ENCODE measurements around the gene GBA3. TPM values are rescaled to one million over a fixed set of nuclear protein-coding genes. Genes with fewer than 3 reads are reported as not detected.

The GBA3 gene
- polyA plus RNA-seq, 3 donors, result 13.9 to 20.2 (median 17.3) TPM

DNA sequence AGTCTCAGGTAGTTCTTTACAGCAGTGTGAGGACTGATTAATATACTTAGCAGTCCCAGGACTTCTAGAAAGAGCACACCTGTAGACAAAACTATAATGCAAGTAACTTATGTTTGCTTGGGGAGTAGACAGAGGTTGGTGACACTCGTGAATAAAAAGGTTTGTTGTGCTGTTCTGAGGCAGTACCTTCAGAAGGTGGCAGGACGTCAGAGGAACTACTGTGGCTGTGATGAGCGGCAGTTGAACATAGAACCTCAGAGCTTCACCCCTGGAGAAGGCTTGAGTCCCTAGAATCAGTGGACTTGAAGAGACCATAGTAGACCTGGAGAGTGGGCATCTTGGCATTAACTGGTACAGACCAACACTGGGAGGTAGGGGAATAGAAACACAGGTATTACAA is 3.3 kb upstream of the GBA3 start:
- no peak for DNase-seq (ENCODE audit: low read depth in 3 of 3, low spot score in 2 of 3)

DNA sequence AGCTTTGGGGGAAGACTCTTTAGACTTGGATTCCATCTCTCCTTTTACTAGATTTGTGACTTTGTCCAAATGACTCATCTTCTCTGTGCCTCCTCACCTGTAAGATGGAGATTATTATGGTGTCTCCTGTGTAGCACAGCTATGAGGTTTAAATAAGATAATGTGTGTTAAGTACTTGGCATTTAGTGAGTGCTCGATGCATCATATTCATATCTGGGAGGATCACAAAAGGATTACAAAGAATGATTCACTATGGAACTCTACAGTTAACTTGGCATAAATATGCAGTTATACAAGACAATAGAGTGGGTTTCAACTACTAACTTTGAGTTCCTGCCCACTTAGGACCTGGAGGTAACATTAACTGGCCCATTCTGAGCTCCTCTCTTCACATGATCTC is 2.3 kb downstream of the GBA3 start:
- DNase-seq (ENCODE audit: low read depth in 3 of 3, low spot score in 2 of 3), result no peak

DNA sequence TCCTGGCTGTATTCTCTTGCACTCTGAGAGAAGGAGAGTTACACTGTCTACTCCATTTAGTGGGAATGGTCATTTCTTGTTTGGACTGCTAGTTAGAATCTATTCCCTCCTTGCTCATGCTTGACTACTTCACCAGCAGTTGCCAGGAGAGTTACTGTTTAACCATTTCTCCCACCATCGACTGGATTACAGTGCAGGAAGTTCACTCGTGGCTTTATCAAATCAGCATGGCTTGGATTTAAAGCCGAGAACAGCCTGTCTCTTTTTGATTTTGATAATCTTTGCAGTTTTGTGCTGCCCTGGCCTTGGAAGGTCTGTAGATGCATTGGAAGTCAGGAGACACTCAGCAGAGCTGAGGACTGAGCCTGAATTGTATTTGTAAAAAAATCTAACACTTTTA is 3.2 kb downstream of the GBA3 start:
- DNase-seq (ENCODE audit: low read depth in 3 of 3, low spot score in 2 of 3), result peak in 1 of 3 donors; percentile 18

DNA sequence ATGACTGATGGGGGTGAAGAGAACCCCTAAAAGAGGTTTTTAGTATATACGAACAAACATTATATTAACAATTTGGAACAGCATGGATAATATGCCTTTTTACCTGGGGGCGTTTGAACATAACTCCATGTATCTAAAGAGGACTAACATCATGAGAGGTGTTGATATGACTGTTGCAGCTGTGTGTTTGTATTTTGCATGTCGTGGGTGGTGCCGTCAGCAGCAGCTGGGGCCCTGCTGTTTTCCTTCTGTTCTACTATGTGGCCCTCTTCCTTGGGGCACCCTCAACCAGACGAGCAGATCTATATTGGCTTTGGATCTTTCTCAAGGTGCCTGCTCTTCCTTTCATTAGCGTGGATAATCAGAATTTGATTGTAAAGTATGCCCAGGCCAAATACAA is 11.2 kb downstream of the GBA3 start:
- no peak for DNase-seq (ENCODE audit: low read depth in 3 of 3, low spot score in 2 of 3)

DNA sequence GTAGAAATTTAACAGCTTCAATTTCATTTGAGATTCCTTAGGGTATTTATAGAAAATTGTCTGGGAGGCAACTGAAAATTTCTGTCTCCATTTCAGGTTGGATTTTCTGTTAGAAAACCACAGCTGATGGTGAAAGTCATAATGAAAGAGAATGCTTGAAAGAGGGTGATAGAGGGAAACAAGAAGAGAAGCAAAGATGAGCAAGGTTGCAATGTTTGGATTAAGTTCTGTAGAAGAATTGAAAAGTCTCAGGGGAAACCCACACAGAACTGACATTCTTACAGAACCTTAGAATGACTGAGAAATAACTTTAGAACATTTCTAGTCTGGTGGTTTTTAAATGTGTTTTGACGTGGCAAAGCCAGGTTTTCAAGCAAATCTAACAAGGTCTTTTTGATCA is 14.7 kb downstream of the GBA3 start:
- no peak for DNase-seq (ENCODE audit: low read depth in 3 of 3, low spot score in 2 of 3)

DNA sequence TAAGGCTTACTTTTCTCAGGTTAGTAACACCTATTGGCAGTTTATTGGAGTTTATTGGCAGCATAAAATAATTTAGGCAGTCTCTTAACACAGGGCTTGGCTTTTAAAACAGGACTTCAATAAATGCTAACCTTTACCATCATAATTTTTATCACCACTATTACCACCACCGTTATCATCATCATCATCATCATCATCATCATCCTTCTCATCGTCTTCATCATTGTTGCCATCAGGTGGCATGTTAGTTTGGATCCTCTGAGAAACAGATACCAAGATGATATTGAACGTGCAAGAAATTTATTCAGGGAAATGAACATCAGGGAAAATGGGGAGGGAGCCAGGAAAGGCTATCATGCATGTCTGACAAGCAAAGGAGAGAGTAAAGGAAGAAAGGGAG is 16.2 kb downstream of the GBA3 start:
- DNase-seq (ENCODE audit: low read depth in 3 of 3, low spot score in 2 of 3), result no peak

DNA sequence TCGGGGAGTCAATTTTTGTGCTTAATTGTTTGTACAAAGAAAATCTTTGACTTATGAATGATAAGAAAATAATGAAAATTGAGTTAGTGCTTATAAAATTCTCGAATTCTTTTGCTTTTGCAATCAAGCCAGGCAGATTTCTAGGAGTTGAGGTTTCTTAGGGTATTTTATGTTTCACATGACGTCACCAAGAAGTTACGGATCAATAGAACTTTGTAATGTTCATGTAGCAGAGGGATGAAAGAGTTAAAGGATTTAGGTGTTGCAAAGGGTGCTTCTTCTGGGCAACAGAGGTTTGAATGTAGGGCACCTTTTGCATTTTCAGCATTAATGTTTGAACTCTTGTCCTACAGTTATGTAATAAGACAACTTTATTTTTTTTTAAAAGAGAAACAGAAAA is 19.4 kb downstream of the GBA3 start:
- no peak for DNase-seq (ENCODE audit: low read depth in 3 of 3, low spot score in 2 of 3)

DNA sequence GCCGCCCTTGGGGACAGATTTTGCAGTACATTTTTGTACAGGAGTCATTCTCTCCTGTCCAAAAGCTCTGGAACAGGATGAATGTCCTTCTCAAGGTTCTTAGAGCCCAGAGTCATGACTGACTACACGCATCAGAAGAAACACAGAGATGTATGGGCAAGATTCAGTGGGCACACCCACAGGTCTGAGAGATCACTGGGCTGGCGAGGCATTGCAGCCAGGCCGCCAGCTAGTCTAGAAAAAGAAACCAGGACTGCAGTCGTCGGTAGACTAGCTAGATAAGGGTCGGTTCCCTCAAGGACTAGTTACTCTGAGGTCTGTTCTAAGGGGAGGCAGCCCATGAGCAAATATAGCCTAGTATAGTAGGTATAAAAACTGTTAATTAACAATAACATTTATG is 19.8 kb downstream of the GBA3 start:
- no peak for DNase-seq (ENCODE audit: low read depth in 3 of 3, low spot score in 2 of 3)

DNA sequence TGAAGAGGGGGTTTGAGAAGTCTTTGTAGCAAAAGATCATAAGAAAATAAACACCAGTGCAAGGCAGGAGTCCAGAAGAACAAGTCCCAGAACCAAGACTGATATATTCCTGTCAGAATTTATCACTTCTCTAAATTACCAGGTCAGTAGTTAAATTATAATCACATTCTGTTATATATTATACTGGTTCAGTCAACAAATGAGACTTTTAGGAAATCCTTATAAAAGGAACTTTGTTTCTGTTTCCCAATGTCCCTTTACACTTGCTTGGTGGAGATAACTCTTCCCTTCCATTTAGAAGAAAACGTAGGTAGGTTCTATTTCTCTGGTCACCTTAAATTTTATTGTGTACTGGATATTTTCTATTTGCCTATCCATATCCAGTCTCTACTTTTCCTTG is 21.1 kb downstream of the GBA3 start:
- no peak for DNase-seq (ENCODE audit: low read depth in 3 of 3, low spot score in 2 of 3)

DNA sequence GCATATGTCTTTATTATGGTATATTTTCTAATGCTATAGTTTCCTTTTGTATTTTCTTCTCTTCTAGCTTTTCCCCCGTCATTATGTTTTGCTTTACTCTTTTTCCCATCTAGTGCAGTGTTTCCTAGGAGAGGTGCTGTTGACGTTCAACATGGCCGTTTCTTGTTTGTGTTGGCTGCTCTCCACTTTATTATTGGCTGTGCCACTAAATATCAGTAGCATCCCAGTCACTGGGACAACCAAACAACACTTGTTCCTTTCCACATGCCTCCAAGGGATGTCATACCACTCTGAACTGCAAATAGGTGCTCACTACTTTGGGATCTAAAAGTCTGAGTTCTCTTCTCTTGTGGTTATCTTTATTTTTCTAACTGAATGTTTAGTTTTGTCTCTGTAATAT is 26.5 kb downstream of the GBA3 start:
- DNase-seq (ENCODE audit: low read depth in 3 of 3, low spot score in 2 of 3), result no peak

DNA sequence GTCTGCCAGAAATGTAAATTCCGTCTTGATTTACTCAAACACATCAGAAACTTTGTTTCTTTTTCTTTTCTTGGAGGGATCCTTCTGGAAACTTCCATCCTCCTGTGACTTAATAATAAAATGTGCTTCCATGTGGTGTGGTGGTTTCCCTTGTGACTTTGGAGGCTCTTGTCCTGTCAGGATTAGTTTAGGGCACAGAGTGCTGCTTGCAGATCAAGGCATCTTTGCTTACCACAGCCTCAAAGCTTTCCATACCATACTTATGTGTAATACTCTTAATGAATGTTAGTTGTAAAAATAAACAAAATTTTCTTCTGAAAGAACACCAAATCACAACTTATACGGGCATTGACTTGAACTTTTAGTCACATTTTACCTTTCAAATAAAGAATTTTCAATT is 27.4 kb downstream of the GBA3 start:
- no peak for DNase-seq (ENCODE audit: low read depth in 3 of 3, low spot score in 2 of 3)

DNA sequence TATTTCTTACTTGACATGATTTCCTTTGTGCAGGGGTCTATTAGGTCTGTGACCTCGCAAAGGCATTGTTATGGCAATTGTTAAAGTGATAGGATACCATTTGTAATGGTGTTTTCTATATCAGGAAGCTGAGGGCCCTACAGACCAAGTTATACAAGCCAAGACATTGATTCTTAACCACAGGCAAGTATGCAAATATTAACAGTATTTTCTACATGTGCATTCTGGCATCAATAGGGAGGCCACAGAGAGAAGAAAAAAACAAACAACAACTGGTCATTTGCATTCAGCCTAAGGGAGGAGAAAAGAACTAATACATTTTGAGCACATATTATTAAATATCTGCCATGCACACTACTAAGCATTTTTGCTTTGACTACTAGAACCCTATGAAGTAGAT is 28.5 kb downstream of the GBA3 start:
- DNase-seq (ENCODE audit: low read depth in 3 of 3, low spot score in 2 of 3), result no peak

DNA sequence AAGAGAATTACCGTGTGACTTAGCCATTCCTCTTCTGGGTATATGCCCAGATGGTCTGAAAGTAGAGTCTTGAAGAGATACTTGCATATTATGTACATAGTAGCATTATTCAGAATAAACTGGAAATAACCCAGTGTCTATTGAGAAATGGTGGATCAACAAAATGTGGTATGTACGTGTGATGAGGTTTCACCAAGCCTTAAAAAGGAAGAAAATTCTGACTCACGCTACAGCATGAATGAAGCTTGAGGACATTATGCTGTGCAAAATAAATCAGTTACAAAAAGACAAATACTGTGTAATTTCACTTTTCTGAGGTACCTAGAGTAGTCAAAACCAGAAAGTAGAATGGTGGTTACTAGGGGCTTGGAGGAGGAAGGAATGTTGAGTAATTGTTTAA is 37.3 kb downstream of the GBA3 start:
- DNase-seq (ENCODE audit: low read depth in 3 of 3, low spot score in 2 of 3), result no peak

DNA sequence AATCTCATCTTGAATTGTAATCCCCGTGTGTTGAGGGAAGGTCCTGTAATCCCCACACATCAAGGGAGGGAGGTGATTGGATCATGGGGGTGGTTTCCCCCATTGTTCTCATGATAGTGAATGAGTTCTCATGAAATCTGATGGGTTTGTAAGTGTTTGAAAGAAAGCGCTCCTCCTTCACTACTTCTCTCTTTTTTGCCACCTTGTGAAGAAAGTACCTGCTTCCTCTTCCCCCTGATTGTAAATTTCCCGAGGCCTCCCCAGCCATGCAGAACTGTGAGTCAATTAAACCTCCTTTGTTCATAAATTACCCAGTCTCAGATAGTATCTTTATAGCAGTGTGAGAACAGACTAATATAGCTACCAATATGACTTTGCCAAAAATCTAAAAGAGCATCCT is 41.1 kb downstream of the GBA3 start:
- DNase-seq (ENCODE audit: low read depth in 3 of 3, low spot score in 2 of 3), result no peak

DNA sequence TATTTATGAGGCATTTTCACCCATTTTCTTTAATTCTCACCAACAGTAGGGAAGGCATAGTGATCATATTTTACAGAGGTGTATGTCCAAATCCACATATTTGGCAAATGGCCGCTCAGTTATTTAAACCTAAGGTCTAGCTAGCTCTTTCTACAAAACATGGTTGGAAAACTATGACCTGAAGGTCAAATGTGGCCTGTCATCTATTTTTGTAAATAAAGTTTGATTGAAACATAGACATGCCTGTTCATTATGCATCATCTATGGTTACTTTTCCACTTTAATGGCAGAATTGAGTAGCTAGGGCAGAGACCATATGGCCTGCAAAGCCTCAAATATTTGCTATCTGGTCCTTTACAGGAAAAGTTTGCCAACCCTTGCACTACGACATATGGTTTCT is 44.2 kb downstream of the GBA3 start:
- no peak for DNase-seq (ENCODE audit: low read depth in 3 of 3, low spot score in 2 of 3)

DNA sequence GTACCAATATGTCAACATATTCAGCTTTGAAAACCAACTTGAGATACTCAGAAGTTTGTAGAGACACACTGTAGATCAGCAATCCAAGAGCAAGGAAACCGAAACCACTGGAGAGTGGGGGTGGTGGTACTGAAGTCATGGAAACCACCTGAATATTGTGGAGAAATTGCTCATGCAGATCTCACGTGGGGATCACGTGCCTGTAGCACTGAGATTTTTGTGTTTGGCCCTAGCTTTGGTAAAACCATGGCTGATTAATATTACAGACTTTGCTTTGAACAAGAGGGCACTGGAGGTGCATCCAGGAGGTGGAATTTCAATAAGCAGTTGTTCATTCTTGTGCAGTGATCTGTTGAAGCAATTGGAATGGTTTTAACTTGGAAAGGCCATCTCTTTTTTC is 47.2 kb downstream of the GBA3 start:
- DNase-seq (ENCODE audit: low read depth in 3 of 3, low spot score in 2 of 3), result peak in 2 of 3 donors; percentile 21 to 29

DNA sequence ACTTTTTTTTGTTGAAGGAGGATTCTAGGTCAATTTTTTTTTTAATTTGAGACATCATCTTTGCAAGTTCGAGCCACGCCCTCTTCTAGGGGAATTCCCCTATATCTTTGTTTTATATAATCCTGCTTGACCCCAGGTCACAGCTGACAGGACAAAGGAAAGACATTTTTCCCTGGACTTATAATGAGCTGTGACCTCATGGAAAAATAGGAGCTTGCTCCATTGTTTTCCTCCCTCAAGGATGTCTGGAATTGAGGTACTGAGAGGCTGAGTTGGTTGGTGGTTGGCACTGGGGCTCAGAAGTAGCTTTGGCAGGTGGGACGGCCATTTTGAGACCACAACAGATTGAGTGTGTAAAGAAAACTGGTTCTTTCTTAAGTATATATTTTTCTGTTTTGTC is 49.0 kb downstream of the GBA3 start:
- DNase-seq (ENCODE audit: low read depth in 3 of 3, low spot score in 2 of 3), result no peak

DNA sequence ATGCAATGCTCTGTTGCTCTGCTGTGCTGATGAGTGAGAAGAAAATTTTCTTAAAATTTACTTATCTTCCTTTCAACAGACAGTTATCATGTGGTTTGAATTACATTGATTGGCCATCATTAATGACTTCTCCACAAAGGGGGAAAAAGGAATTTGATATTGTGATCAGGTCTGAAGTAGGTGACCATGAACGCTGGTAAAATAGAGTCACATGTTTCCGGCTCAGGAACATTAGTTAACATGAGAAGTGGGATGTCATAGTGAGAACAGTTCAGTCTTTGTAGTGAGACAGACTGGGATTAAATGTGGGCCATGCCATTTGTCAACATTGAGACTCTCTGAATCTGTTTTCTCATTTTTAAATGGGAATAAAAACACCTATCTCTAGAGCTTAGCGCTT is 50.6 kb downstream of the GBA3 start:
- no peak for DNase-seq (ENCODE audit: low read depth in 3 of 3, low spot score in 2 of 3)

DNA sequence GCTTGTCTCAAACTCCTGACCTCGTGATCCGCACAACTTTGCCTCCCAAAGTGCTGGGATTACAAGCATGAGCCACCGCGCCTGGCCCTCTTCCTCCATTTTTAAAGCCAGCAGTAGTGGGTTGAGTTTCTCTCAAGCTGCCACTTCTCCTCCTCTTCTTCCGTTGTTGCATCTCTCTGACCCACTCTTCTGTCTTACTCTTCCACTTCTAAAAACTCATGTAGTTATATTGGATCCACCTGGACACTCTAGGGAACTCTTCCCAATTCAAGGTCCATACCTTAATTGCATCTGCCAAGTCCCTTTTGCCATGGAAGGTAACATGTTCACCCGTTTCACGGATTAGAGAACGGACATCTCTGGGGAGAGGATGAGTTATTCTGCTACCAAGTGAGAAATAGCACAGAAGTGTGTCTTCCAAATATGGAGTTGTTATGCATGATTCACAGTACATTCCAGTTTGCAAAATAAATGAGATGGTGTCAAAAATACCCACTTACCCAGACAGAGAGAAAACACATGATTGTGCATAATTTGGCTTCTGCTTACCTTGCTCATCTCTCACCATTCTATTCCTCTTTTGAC is 51.8 kb downstream of the GBA3 start:
- no peak for DNase-seq (ENCODE audit: low read depth in 3 of 3, low spot score in 2 of 3)

DNA sequence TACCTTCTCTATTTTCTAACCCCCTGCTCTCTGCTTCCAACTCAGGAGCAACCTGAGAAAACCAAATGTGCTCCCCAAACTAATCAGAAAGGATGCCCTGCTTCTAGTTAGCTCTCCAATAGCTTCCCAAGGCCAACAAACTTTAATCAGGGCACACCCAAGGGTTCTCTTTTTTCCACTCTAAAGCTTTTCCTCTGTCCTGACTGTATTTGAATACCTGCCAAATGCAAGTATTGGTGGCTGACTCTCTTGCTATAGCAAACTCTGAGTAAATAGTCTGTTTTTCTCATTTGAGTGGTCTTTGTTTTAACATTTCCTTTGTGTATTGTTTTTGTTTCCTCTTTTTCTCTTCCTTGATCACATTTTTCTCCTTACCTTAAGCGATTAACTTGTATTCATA is 52.5 kb downstream of the GBA3 start:
- no peak for DNase-seq (ENCODE audit: low read depth in 3 of 3, low spot score in 2 of 3)

DNA sequence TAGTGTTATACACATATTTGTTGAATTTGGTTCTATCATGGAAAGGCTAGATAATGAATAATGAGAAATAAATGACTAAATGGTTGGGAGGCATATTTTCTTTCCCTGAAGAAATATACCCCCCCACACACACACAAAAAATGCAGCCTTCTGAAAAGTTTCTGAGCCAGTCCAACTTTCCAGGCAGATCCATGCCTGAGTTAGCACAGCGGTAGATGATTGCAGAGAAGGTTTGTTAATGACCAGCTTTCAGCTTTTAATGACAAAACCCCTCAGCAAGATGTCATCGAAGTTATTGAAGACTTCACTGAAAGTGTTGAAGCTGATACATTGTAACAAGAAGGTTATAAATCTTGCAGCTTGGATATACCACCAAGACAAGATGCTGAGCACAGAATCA is 61.4 kb downstream of the GBA3 start:
- DNase-seq (ENCODE audit: low read depth in 3 of 3, low spot score in 2 of 3), result no peak

DNA sequence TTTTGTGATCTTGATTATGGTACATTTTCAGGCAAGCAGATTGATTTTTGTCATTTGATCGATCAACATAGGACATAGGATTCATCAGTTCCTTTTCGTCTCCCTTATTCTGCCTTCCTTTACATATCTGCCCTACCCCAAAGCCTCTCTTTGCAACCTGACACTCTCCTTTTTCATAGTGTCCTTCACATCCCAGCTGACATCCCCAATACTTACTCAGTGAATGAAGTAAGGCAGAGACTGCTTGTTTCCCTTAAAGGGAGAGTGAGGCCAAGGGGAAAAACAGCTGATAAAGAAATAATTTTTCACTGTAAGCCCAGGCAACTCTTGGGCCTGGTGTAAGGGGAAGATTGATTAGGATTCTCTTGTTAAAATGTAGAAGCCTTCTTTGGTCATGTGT is 69.8 kb downstream of the GBA3 start:
- no peak for DNase-seq (ENCODE audit: low read depth in 3 of 3, low spot score in 2 of 3)

DNA sequence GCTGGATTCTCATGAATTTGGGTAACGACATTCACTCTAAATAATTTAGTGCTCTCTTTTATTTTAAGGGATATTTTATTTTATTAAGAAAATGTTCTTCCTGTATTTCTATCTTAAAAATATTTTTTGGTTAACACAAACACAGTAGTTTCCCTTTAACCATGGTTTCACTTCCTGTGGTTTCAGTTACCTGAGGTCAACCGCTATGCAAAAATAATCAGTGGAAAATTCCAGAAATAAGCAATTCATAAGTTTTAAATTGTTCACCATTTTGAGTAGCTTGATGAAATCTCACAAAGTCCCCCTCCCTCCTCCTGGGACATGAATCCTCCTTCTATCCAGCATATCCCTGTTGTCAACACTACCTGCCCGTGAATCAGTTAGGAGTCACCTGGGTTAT is 71.4 kb downstream of the GBA3 start:
- no peak for DNase-seq (ENCODE audit: low read depth in 3 of 3, low spot score in 2 of 3)

DNA sequence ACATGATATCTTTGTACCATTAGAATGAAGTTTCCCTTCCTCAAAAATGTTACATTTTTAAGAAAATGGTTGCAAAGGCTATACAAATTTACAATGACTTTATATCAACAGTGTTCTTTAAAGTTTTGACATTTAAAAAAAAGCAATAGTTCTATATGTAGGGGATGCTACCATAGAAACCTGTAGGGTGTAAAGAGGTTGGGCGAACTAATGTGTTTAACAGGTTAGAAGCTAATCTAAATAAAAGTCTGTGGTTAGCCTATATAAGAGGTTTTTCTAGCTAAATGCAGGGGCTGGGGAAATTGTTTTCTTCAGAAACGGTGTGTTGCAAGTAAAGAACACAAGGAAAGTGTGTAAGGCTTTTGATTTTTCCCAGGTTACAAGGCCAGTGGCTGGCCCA is 73.3 kb downstream of the GBA3 start:
- no peak for DNase-seq (ENCODE audit: low read depth in 3 of 3, low spot score in 2 of 3)
